PC-9 (cell line): ENCODE measurements around the gene PALM.

Source experiments
- CTCF ChIP-seq: fragments of 200-600 bp; sonication (generic); conservative IDR thresholded peaks from 2 replicates; pipeline ENCODE4 v1.6.1; 2017; ENCODE audit warnings: mixed run types, antibody characterized with exemption, mild to moderate bottlenecking, moderate library complexity
- EZH2 ChIP-seq: fragments of 200-600 bp; sonication (generic); IDR thresholded peaks from 2 replicates; pipeline ENCODE4 v1.8.0; 2017; ENCODE audit warnings: antibody characterized with exemption, low read depth

DNA sequence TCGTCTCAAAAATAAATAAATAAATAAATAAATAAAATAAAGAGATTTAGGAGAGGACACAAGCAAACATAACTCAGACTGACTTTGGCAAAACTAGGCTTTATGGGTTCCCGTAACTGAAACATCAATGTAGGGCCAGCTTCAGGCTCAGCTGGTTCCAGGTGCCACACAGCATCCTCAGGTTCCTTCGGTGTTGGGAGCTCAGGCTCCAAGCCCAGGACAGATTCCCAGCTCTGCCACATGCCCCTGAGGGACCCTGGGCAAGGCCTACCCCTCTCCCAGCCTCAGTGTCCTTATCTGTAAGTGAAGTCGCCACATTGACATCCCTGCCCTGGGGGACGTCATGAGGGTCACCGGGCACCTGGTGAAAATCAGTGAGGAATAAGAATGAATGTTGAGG lies 60.9 kb downstream of the PALM start:
- TF ChIP-seq CTCF, result no peak
- TF ChIP-seq EZH2, result no peak
